GM18526 (cell line): ENCODE measurements around the gene ZNF511.

Experiments
- POLR2A ChIP-seq: IDR thresholded peaks from 3 replicates; pipeline ENCODE4 v1.6.1; 2011; ENCODE audit not compliant: insufficient read length; ENCODE audit errors: extremely low read depth

The ZNF511 gene

GRCh38 chr10:133316266-133316665 is 7.6 kb downstream of the ZNF511 start:
- TF ChIP-seq POLR2A: no peak

GRCh38 chr10:133316732-133317131 is 8.0 kb downstream of the ZNF511 start:
- TF ChIP-seq POLR2A: no peak

GRCh38 chr10:133318494-133319127 is 9.9 kb downstream of the ZNF511 start:
- no peak for TF ChIP-seq POLR2A

GRCh38 chr10:133324198-133324792 is 15.6 kb downstream of the ZNF511 start:
- TF ChIP-seq POLR2A: no peak

GRCh38 chr10:133324857-133325260 is 16.1 kb downstream of the ZNF511 start:
- TF ChIP-seq POLR2A: no peak

- no peak for TF ChIP-seq POLR2A
Measured at GRCh38 chr10:133325440-133326222, 16.9 kb downstream of the ZNF511 start.

- TF ChIP-seq POLR2A: no peak
Measured at GRCh38 chr10:133326223-133326551, 17.5 kb downstream of the ZNF511 start.

- TF ChIP-seq POLR2A: no peak
Measured at GRCh38 chr10:133326745-133327650, 18.3 kb downstream of the ZNF511 start.

GRCh38 chr10:133327651-133328357 is 19.1 kb downstream of the ZNF511 start:
- no peak for TF ChIP-seq POLR2A

- no peak for TF ChIP-seq POLR2A
Measured at GRCh38 chr10:133328358-133329343, 19.9 kb downstream of the ZNF511 start.

GRCh38 chr10:133329491-133330202 is 20.9 kb downstream of the ZNF511 start:
- TF ChIP-seq POLR2A: no peak

GRCh38 chr10:133332936-133333699 is 24.4 kb downstream of the ZNF511 start:
- TF ChIP-seq POLR2A: no peak
